Astrocyte of the cerebellum (primary cell): Measurements from ENCODE around the gene CABCOCO1.

Experiments
- DNase-seq: peaks from one replicate; pipeline ENCODE4 v3.0.0-alpha.2; 2011; ENCODE audit warnings: low read depth
- H3K4me3 ChIP-seq: 2 replicates; pipeline ENCODE4 v1.5.1; 2011; ENCODE audit warnings: mild to moderate bottlenecking, low read depth, low read length, moderate library complexity
- in situ Hi-C: cut with HindIII; loops from 2 replicates; pipeline ENCODE4 v1.10.0; 2017; ENCODE audit warnings: low sequenced_read_pairs
- TF ChIP-seq, protein P1 (sequence below): IDR thresholded peaks from 2 replicates; pipeline ENCODE4 v1.5.1; 2012; ENCODE audit warnings: low read length, low read depth, moderate library complexity, mild to moderate bottlenecking; ENCODE audit errors: missing control alignments

CABCOCO1 gene

GRCh38 chr10:61750943-61751471, 88.3 kb downstream of the CABCOCO1 start:
- in situ Hi-C loops = no loop called here
- no peak overlapping the region for H3K4me3 ChIP-seq
- DNase-seq = no peak
- TF ChIP-seq, protein P1, sequence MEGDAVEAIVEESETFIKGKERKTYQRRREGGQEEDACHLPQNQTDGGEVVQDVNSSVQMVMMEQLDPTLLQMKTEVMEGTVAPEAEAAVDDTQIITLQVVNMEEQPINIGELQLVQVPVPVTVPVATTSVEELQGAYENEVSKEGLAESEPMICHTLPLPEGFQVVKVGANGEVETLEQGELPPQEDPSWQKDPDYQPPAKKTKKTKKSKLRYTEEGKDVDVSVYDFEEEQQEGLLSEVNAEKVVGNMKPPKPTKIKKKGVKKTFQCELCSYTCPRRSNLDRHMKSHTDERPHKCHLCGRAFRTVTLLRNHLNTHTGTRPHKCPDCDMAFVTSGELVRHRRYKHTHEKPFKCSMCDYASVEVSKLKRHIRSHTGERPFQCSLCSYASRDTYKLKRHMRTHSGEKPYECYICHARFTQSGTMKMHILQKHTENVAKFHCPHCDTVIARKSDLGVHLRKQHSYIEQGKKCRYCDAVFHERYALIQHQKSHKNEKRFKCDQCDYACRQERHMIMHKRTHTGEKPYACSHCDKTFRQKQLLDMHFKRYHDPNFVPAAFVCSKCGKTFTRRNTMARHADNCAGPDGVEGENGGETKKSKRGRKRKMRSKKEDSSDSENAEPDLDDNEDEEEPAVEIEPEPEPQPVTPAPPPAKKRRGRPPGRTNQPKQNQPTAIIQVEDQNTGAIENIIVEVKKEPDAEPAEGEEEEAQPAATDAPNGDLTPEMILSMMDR = peak; percentile 72

- no peak for DNase-seq
- in situ Hi-C loops = no loop called here
- no peak overlapping the region for H3K4me3 ChIP-seq
- TF ChIP-seq, protein P1 = no peak
Measured at GRCh38 chr10:61751599-61751998, 88.9 kb downstream of the CABCOCO1 start.

DNA sequence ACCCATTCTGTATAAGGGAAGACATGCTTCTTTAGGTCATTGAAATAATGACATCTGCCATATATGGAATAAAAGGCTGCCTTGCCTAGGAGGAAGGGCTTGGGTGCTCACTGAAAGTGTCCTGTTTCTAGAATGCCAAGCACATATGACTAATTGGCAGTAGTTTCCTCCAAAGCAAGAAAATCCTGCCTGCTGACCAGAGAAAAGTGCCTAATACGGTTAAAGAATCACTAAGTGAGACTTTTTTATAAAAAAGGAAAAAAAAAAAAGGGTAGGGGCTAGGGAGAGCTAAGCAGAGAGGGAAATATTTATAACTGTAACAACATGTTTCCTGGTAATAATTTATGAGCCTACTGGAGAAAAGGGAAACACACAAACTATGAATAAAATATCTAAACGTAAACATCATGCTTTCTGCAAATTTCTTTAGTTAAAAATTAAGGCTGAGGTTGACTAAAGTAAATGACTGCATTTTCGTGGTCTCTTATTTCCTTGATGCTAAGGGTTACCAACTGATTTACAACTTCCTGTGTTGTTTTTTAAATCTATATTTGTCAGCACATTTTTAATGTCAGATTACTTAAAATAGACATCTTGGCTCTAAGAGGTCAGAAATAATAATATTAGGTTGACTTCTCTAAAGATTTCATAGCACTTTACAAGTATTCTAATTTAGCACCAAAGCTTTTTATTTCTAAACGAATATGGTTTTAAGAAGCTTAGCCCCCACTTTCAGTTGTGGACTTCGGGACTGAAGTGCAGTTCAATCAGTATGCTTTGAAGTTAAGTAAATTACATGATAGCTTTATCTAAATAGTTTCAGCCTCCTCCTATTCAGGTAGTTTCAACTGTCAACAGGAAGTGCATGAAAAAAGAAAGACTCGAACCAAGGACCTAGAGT, 89.6 kb downstream of the CABCOCO1 start:
- TF ChIP-seq, protein P1 = no peak
- H3K4me3 ChIP-seq = no peak overlapping the region
- DNase-seq = no peak
- in situ Hi-C loops = no loop called here

DNA sequence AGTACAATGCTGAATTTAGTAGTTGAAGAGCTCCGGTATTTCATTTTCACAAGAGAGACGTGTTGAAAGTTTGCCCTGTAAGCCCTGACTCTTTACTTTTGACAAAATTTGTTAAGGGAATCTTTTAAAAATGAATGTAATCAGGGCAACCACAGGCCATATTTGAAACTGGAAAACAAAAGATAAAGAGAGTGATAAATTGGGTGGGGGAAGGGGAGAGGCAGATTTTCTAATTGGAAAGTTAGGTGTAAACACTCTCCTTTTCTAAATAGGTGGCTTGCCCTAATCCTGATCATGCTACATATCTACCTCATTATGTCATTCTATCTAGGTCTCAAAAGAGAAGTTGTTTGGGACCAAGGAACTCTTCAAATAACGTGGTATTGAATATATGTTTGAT, 90.7 kb downstream of the CABCOCO1 start:
- in situ Hi-C loops = no loop called here
- no peak overlapping the region for H3K4me3 ChIP-seq
- no peak for DNase-seq
- TF ChIP-seq, protein P1 = no peak

- in situ Hi-C loops = no loop called here
- no peak overlapping the region for H3K4me3 ChIP-seq
- DNase-seq = no peak
- TF ChIP-seq, protein P1 = no peak
Measured at GRCh38 chr10:61754587-61755550, 92.1 kb downstream of the CABCOCO1 start.

- TF ChIP-seq, protein P1 = no peak
- no peak for DNase-seq
- H3K4me3 ChIP-seq = no peak overlapping the region
- in situ Hi-C loops = no loop called here
Measured at GRCh38 chr10:61757001-61757400, 94.3 kb downstream of the CABCOCO1 start.
